Ovary (tissue), 9 donors: ENCODE results near the gene SLC6A6. TPM values are rescaled to one million over a fixed set of nuclear protein-coding genes. Genes with fewer than 3 reads are reported as not detected.

Source experiments
- DNase-seq, 5 donors: peaks; one replicate each; pipeline ENCODE4 v3.0.0-alpha.2; 2019 to 2020
- H3K27ac ChIP-seq, 2 donors: fragments of 200-600 bp; one replicate each; pipeline versions ENCODE4 v1.5.1 to v1.8.0; 2019 to 2022
- H3K27me3 ChIP-seq: fragments of 200-600 bp; one replicate; pipeline ENCODE4 v1.8.0; 2022
- H3K36me3 ChIP-seq: fragments of 200-600 bp; sonication (generic); one replicate; pipeline ENCODE4 v1.5.1; 2019
- H3K4me1 ChIP-seq: one replicate; pipeline ENCODE4 v1.8.1; 2013; ENCODE audit warnings: mild to moderate bottlenecking, moderate library complexity; ENCODE audit not compliant: insufficient read depth
- H3K4me3 ChIP-seq: fragments of 200-600 bp; sonication (generic); one replicate; pipeline ENCODE4 v1.5.1; 2017
- H3K9me3 ChIP-seq, 2 donors: fragments of 200-600 bp in 1 of 2; sonication (generic) in 1 of 2; one replicate each; pipeline versions ENCODE4 v1.5.1 to v1.8.1; 2013 to 2019; ENCODE audit warnings: mild to moderate bottlenecking in 1 of 2, moderate library complexity in 1 of 2
- EP300 ChIP-seq: sonication (generic); formaldehyde crosslinking; IDR thresholded peaks from one replicate; pipeline ENCODE4 v1.6.1; 2017; ENCODE audit warnings: antibody characterized with exemption
- POLR2A ChIP-seq: fragments of 450-650 bp; IDR thresholded peaks from one replicate; pipeline ENCODE4 v1.6.1; 2017; ENCODE audit warnings: antibody characterized with exemption, mild to moderate bottlenecking, moderate library complexity
- WGBS, 3 donors: extraction: QIAGEN DNeasy Blood & Tissue Kit in 1 of 3; methylation state at CpG; one replicate each; pipeline versions ENCODE4 v1.1.5 to v1.1.7; 2013 to 2017; 5-methylcytosine and 5-hydroxymethylcytosine counted together
- intact Hi-C, 4 donors: fragments of 100-400 bp; cut with DNase I; formaldehyde crosslinking; loops; one replicate each; pipeline versions ENCODE4 v1.11.0 to v1.15.1; 2022 to 2023
- polyA plus RNA-seq, 2 donors: library from polyadenylated mRNA; stranded (reverse); fragments of 200-250 nt in 1 of 2; fragments of 350-450 nt in 1 of 2; fragmentation: Illumina TruSeq in 1 of 2; extraction: RNeasy Lipid Tissue Mini Kit (QIAGEN cat#74804) in 1 of 2; gene quantifications; one replicate each; pipeline ENCODE4 v1.2.3, GENCODE V29; 2013 to 2014
- total RNA-seq, 7 donors: library from RNA; depleted of rRNA in 2 of 7; stranded (reverse); fragments of >200 nt in 2 of 7; fragmentation: NEBNext Ultra II Directional in 3 of 7; extraction: Animal tissue kit (Norgen Biotek cat#: 25700) in 3 of 7; gene quantifications; one replicate each; pipeline versions ENCODE4 v1.1.0 to v1.2.4, GENCODE V29; 2016 to 2023
- TF ChIP-seq, protein P1 (sequence below), 3 donors: fragments of 450-650 bp in 2 of 3; fragments of 200-600 bp in 1 of 3; IDR thresholded peaks; one replicate each; pipeline versions ENCODE4 v1.5.1 to v1.8.0; 2016 to 2022; ENCODE audit warnings: antibody characterized with exemption in 3 of 3, mild to moderate bottlenecking in 1 of 3
- donor health status: DM: no; HTN: no; CAD: no; lungs with moderate emphysema.
- donor health status: DM: no; HTN: no; CAD: no.
- donor health status: Bipolar disorder and iron deficiency.
- donor health status: DM: yes; HTN: yes; CAD: no.
- donor health status: DM: no; HTN: no; CAD: no.
- donor health status: DM: yes; HTN: yes; CAD: no.

The SLC6A6 gene
- total and polyA plus RNA-seq, 9 donors = 32.5 to 141 (median 80.5) TPM

- WGBS, 3 donors = 90 to 91% (median 91%) methylated on average over 14 of the region's 14 CpGs
- H3K4me3 ChIP-seq = no peak overlapping the region
- H3K9me3 ChIP-seq = no peaks in the 10 kb centered on the region
- no peaks in the 10 kb centered on the region for H3K27me3 ChIP-seq
- H3K27ac ChIP-seq = no peak overlapping the region
- no peaks in the 10 kb centered on the region for H3K4me1 ChIP-seq
- no peak for DNase-seq
- intact Hi-C loops = no loop called here
- TF ChIP-seq EP300 = no peak
- TF ChIP-seq POLR2A = no peak
- TF ChIP-seq, protein P1, sequence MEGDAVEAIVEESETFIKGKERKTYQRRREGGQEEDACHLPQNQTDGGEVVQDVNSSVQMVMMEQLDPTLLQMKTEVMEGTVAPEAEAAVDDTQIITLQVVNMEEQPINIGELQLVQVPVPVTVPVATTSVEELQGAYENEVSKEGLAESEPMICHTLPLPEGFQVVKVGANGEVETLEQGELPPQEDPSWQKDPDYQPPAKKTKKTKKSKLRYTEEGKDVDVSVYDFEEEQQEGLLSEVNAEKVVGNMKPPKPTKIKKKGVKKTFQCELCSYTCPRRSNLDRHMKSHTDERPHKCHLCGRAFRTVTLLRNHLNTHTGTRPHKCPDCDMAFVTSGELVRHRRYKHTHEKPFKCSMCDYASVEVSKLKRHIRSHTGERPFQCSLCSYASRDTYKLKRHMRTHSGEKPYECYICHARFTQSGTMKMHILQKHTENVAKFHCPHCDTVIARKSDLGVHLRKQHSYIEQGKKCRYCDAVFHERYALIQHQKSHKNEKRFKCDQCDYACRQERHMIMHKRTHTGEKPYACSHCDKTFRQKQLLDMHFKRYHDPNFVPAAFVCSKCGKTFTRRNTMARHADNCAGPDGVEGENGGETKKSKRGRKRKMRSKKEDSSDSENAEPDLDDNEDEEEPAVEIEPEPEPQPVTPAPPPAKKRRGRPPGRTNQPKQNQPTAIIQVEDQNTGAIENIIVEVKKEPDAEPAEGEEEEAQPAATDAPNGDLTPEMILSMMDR (IDR thresholded peaks at IDR 0.05) = no peak
- no peaks in the 10 kb centered on the region for H3K36me3 ChIP-seq
These were observed 31.5 kb upstream of the SLC6A6 start for GRCh38 chr3:14370720-14371572.

GRCh38 chr3:14371573-14372474, 30.6 kb upstream of the SLC6A6 start:
- no peaks in the 10 kb centered on the region for H3K9me3 ChIP-seq
- no peaks in the 10 kb centered on the region for H3K27me3 ChIP-seq
- no peak for TF ChIP-seq EP300
- no peak for TF ChIP-seq POLR2A
- TF ChIP-seq, protein P1 (IDR thresholded peaks at IDR 0.05) = no peak
- H3K4me3 ChIP-seq = no peak overlapping the region
- WGBS, 3 donors = 73 to 80% (median 77%) methylated on average over 12 of the region's 12 CpGs
- intact Hi-C loops = no loop called here
- no peak overlapping the region for H3K27ac ChIP-seq
- peaks cover 5% of the 10 kb centered on the region for H3K4me1 ChIP-seq
- H3K36me3 ChIP-seq = no peaks in the 10 kb centered on the region
- no peak for DNase-seq

GRCh38 chr3:14372587-14372986, 29.8 kb upstream of the SLC6A6 start:
- Histone ChIP-seq H3K27me3 (no peaks in the 10 kb centered on the region), H3K4me1 (peaks cover 6% of the 10 kb centered on the region), H3K9me3 (no peaks in the 10 kb centered on the region), H3K36me3 (no peaks in the 10 kb centered on the region), H3K27ac (no peak overlapping the region), H3K4me3 (no peak overlapping the region)
- no peak for DNase-seq
- intact Hi-C loops = no loop called here
- no peak for TF ChIP-seq POLR2A
- TF ChIP-seq EP300 = no peak
- TF ChIP-seq, protein P1 (IDR thresholded peaks at IDR 0.05) = no peak
- 59 to 72% (median 61%) methylated on average over 6 of the region's 6 CpGs for WGBS, 3 donors

DNA sequence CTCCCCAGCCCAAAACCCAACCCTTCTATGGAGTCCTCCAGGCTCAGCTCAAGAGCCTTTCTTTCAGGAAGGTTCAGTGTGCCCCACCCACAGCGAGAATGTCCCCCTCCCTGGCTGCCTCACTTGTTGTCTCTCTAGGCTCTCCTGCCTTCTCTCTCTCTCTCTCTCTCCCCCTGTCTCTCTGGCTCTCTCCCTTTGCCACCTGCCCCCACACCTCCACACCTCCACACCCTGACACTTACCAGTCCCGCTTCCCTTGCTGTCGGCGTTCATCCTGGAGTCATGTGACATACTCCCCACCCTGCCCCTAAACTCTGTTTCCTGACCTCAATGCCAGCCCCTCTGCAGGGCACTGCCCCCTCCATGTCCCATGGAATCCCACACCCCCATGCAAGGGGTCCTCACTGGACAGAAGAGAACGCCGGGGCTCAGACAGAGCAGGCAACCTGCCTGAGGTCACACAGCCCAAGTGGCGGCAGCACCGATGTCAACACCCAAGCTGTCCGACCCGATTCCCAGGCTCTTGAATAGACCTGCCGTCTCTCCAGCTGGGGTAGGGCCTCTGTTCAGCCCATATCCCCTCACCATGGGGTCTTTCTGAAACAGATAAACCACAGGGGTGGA, 28.5 kb upstream of the SLC6A6 start:
- intact Hi-C loops = no loop called here

More for the DNA sequence above, 28.5 kb upstream of the SLC6A6 start:
- H3K4me1 ChIP-seq = peaks cover 6% of the 10 kb centered on the region
- TF ChIP-seq EP300 (no peak), POLR2A (no peak)
- no peaks in the 10 kb centered on the region for H3K9me3 ChIP-seq
- no peaks in the 10 kb centered on the region for H3K27me3 ChIP-seq
- H3K4me3 ChIP-seq = no peak overlapping the region
- DNase-seq = no peak
- H3K27ac ChIP-seq = no peak overlapping the region
- WGBS, 3 donors = 86 to 91% (median 87%) methylated on average over 11 of the region's 11 CpGs
- H3K36me3 ChIP-seq = no peaks in the 10 kb centered on the region
